HG02642 (cell line): Measurements from ENCODE around the gene CASP12.
"Not testable (repeated sequence)": the region's sequence is repeated elsewhere in the genome, so short reads cannot be mapped to it uniquely, and the experiment has no call there.

ENCODE experiments used
- ATAC-seq: cut with Tn5 transposase; IDR thresholded peaks from one replicate; pipeline ENCODE4 v1.9.1; 2021; ENCODE audit warnings: mild to moderate bottlenecking; ENCODE audit not compliant: unreplicated experiment, poor library complexity

Gene CASP12

GRCh38 chr11:104897891-104898684, at the start of gene CASP12:
CASP12 (minus strand) TSS chr11:104898460.
- peak; percentile 78 for ATAC-seq

GRCh38 chr11:104946907-104947306, 48.6 kb upstream of the CASP12 start:
- ATAC-seq: peak; percentile 97

- ATAC-seq: no peak
Measured at GRCh38 chr11:104944076-104944475, 45.8 kb upstream of the CASP12 start.

- ATAC-seq: no peak
Measured at GRCh38 chr11:104943561-104943960, 45.3 kb upstream of the CASP12 start.

GRCh38 chr11:104934594-104934993, 36.3 kb upstream of the CASP12 start:
- no peak for ATAC-seq

- ATAC-seq: not testable (repeated sequence)
Measured at GRCh38 chr11:104934073-104934472, 35.8 kb upstream of the CASP12 start.

GRCh38 chr11:104928811-104929210, 30.6 kb upstream of the CASP12 start:
- no peak for ATAC-seq

- no peak for ATAC-seq
Measured at GRCh38 chr11:104926771-104927611, 28.7 kb upstream of the CASP12 start.

- ATAC-seq: no peak
Measured at GRCh38 chr11:104925850-104926249, 27.6 kb upstream of the CASP12 start.

GRCh38 chr11:104918113-104918824, 20.0 kb upstream of the CASP12 start:
- ATAC-seq: peak; percentile 85

- peak; percentile 33 for ATAC-seq
Measured at GRCh38 chr11:104917271-104918112, 19.2 kb upstream of the CASP12 start.

- no peak for ATAC-seq
Measured at GRCh38 chr11:104916442-104916841, 18.2 kb upstream of the CASP12 start.

GRCh38 chr11:104912102-104912501, 13.8 kb upstream of the CASP12 start:
- ATAC-seq: no peak

GRCh38 chr11:104908186-104908531, 9.9 kb upstream of the CASP12 start:
- ATAC-seq: no peak

GRCh38 chr11:104907521-104908185, 9.4 kb upstream of the CASP12 start:
- ATAC-seq: peak; percentile 62

GRCh38 chr11:104905271-104905670, 7.0 kb upstream of the CASP12 start:
- no peak for ATAC-seq

GRCh38 chr11:104899226-104899625, 966 bp upstream of the CASP12 start:
- no peak for ATAC-seq

- ATAC-seq: peak; percentile 12
Measured at GRCh38 chr11:104898685-104899013, 389 bp upstream of the CASP12 start.

- no peak for ATAC-seq
Measured at GRCh38 chr11:104895634-104896033, 2.6 kb downstream of the CASP12 start.

GRCh38 chr11:104893876-104894275, 4.4 kb downstream of the CASP12 start:
- ATAC-seq: no peak
